Stimulated activated CD4-positive, alpha-beta T cell treated with anti-CD3 and anti-CD28 coated beads, Interleukin-4, amount 100 ng/mL, for 4 hours (primary cell): ENCODE data around the gene LSM3.
A peak's percentile ranks its signal among the peaks of the same experiment; 100 is the strongest.

Source experiments
- DNase-seq, 2 experiments: peaks; one replicate each; pipeline ENCODE4 v3.0.0-alpha.2; 2020

The LSM3 gene

GRCh38 chr3:14158370-14158769 is 20.2 kb upstream of the LSM3 start:
- DNase-seq: no peak

- no peak for DNase-seq
Observed at GRCh38 chr3:14159426-14159825, 19.2 kb upstream of the LSM3 start.

GRCh38 chr3:14161282-14161681 is 17.3 kb upstream of the LSM3 start:
- DNase-seq: no peak

GRCh38 chr3:14162178-14162577 is 16.4 kb upstream of the LSM3 start:
- DNase-seq: no peak

GRCh38 chr3:14166877-14167603 is 11.6 kb upstream of the LSM3 start:
- DNase-seq: no peak

GRCh38 chr3:14169435-14169834 is 9.2 kb upstream of the LSM3 start:
- DNase-seq: no peak

GRCh38 chr3:14169871-14170270 is 8.7 kb upstream of the LSM3 start:
- DNase-seq: no peak

GRCh38 chr3:14170531-14171159 is 8.0 kb upstream of the LSM3 start:
- no peak for DNase-seq

- no peak for DNase-seq
Observed at GRCh38 chr3:14172496-14172895, 6.1 kb upstream of the LSM3 start.

- no peak for DNase-seq
Observed at GRCh38 chr3:14174483-14174882, 4.1 kb upstream of the LSM3 start.

- peak in 1 of 2 experiments; percentile 43 for DNase-seq
Observed at GRCh38 chr3:14175383-14176037, 3.1 kb upstream of the LSM3 start.

- DNase-seq: no peak
Observed at GRCh38 chr3:14177580-14178246, 904 bp upstream of the LSM3 start.

GRCh38 chr3:14179114-14179465 is 473 bp downstream of the LSM3 start:
- no peak for DNase-seq

- no peak for DNase-seq
Observed at GRCh38 chr3:14179795-14180194, 1.2 kb downstream of the LSM3 start.

- no peak for DNase-seq
Observed at GRCh38 chr3:14181253-14181652, 2.6 kb downstream of the LSM3 start.

GRCh38 chr3:14183015-14183577 is 4.5 kb downstream of the LSM3 start:
- no peak for DNase-seq

- no peak for DNase-seq
Observed at GRCh38 chr3:14186854-14187458, 8.3 kb downstream of the LSM3 start.

- DNase-seq: no peak
Observed at GRCh38 chr3:14188041-14188754, 9.6 kb downstream of the LSM3 start.

GRCh38 chr3:14194865-14195264 is 16.2 kb downstream of the LSM3 start:
- DNase-seq: no peak

- DNase-seq: no peak
Observed at GRCh38 chr3:14199641-14200040, 21.0 kb downstream of the LSM3 start.

GRCh38 chr3:14200276-14200675 is 21.7 kb downstream of the LSM3 start:
- no peak for DNase-seq

- no peak for DNase-seq
Observed at GRCh38 chr3:14200841-14201240, 22.2 kb downstream of the LSM3 start.
